Measurements from ENCODE around the gene CDK2AP2. TPM values are rescaled to one million over a fixed set of nuclear protein-coding genes. Genes with fewer than 3 reads are reported as not detected.
"Not testable (repeated sequence)": the region's sequence is repeated elsewhere in the genome, so short reads cannot be mapped to it uniquely, and the experiment has no call there.

The CDK2AP2 gene
- total and polyA plus RNA-seq, 9 donors = 7.9 to 25.4 (median 19.5) TPM

GRCh38 chr11:67466962-67467771, 40.8 kb downstream of the CDK2AP2 start:
- Histone ChIP-seq H3K4me1 (ENCODE audit: control insufficient read depth, insufficient read depth, low read length) (peaks cover 35% of the 10 kb centered on the region), H3K9me3 (replicated peaks; ENCODE audit: control insufficient read depth, low read depth, low read length) (no peaks in the 10 kb centered on the region), H3K27me3 (ENCODE audit: control insufficient read depth, insufficient read depth, low read length) (no peaks in the 10 kb centered on the region), H3K4me3 (ENCODE audit: low read length) (no peak overlapping the region), H3K27ac (ENCODE audit: low read length) (no peak overlapping the region), H3K36me3 (ENCODE audit: control insufficient read depth, insufficient read depth, low read length) (peaks cover 9% of the 10 kb centered on the region)
- DNase-seq = no peak
- 71% methylated on average over 10 of the region's 11 CpGs for WGBS (ENCODE audit: insufficient coverage)

- H3K27ac ChIP-seq (ENCODE audit: low read length) = no peak overlapping the region
- H3K36me3 ChIP-seq (ENCODE audit: control insufficient read depth, insufficient read depth, low read length) = peaks cover 9% of the 10 kb centered on the region
- DNase-seq = no peak
- 91% methylated on average over 4 of the region's 5 CpGs for WGBS (ENCODE audit: insufficient coverage)
- H3K9me3 ChIP-seq (replicated peaks; ENCODE audit: control insufficient read depth, low read depth, low read length) = no peaks in the 10 kb centered on the region
- peaks cover 35% of the 10 kb centered on the region for H3K4me1 ChIP-seq (ENCODE audit: control insufficient read depth, insufficient read depth, low read length)
- no peaks in the 10 kb centered on the region for H3K27me3 ChIP-seq (ENCODE audit: control insufficient read depth, insufficient read depth, low read length)
- H3K4me3 ChIP-seq (ENCODE audit: low read length) = no peak overlapping the region
These were observed 41.6 kb downstream of the CDK2AP2 start for GRCh38 chr11:67466367-67466766.

GRCh38 chr11:67465530-67465929, 42.4 kb downstream of the CDK2AP2 start:
- not testable (repeated sequence) for H3K36me3 ChIP-seq (ENCODE audit: control insufficient read depth, insufficient read depth, low read length); DNase-seq; H3K27me3 ChIP-seq (ENCODE audit: control insufficient read depth, insufficient read depth, low read length); H3K4me3 ChIP-seq (ENCODE audit: low read length); H3K9me3 ChIP-seq (replicated peaks; ENCODE audit: control insufficient read depth, low read depth, low read length); H3K27ac ChIP-seq (ENCODE audit: low read length)
- peaks cover 35% of the 10 kb centered on the region for H3K4me1 ChIP-seq (ENCODE audit: control insufficient read depth, insufficient read depth, low read length)
- no CpG with 5 or more reads among the region's 2 CpGs for WGBS (ENCODE audit: insufficient coverage)

- Histone ChIP-seq H3K27ac (ENCODE audit: low read length) (peak overlapping the region; percentile 82), H3K9me3 (replicated peaks; ENCODE audit: control insufficient read depth, low read depth, low read length) (no peaks in the 10 kb centered on the region), H3K27me3 (ENCODE audit: control insufficient read depth, insufficient read depth, low read length) (no peaks in the 10 kb centered on the region), H3K4me1 (ENCODE audit: control insufficient read depth, insufficient read depth, low read length) (peaks cover 35% of the 10 kb centered on the region), H3K36me3 (ENCODE audit: control insufficient read depth, insufficient read depth, low read length) (peaks cover 9% of the 10 kb centered on the region), H3K4me3 (ENCODE audit: low read length) (peak overlapping the region; percentile 60)
- 79% methylated on average over 3 of the region's 3 CpGs for WGBS (ENCODE audit: insufficient coverage)
- no peak for DNase-seq
These were observed 42.8 kb downstream of the CDK2AP2 start for GRCh38 chr11:67465189-67465510.

- WGBS (ENCODE audit: insufficient coverage) = 6% methylated on average over 30 of the region's 56 CpGs
These were observed 43.4 kb downstream of the CDK2AP2 start for GRCh38 chr11:67464411-67465188.

GRCh38 chr11:67463680-67464410, 44.1 kb downstream of the CDK2AP2 start:
- Histone ChIP-seq H3K4me3 (ENCODE audit: low read length) (peak overlapping the region; percentile 60), H3K36me3 (ENCODE audit: control insufficient read depth, insufficient read depth, low read length) (peaks cover 9% of the 10 kb centered on the region), H3K27me3 (ENCODE audit: control insufficient read depth, insufficient read depth, low read length) (no peaks in the 10 kb centered on the region), H3K4me1 (ENCODE audit: control insufficient read depth, insufficient read depth, low read length) (peaks cover 29% of the 10 kb centered on the region), H3K9me3 (replicated peaks; ENCODE audit: control insufficient read depth, low read depth, low read length) (no peaks in the 10 kb centered on the region), H3K27ac (ENCODE audit: low read length) (peak overlapping the region; percentile 82)
- whole genome bisulfite sequencing (ENCODE audit: insufficient coverage) = 84% methylated on average over 11 of the region's 20 CpGs
- DNase-seq = peak; percentile 21

More at GRCh38 chr11:67464411-67465188, 43.4 kb downstream of the CDK2AP2 start:
- Histone ChIP-seq H3K36me3 (ENCODE audit: control insufficient read depth, insufficient read depth, low read length) (peaks cover 9% of the 10 kb centered on the region), H3K9me3 (replicated peaks; ENCODE audit: control insufficient read depth, low read depth, low read length) (no peaks in the 10 kb centered on the region), H3K27me3 (ENCODE audit: control insufficient read depth, insufficient read depth, low read length) (no peaks in the 10 kb centered on the region), H3K27ac (ENCODE audit: low read length) (peak overlapping the region; percentile 82), H3K4me3 (ENCODE audit: low read length) (peak overlapping the region; percentile 60), H3K4me1 (ENCODE audit: control insufficient read depth, insufficient read depth, low read length) (peaks cover 33% of the 10 kb centered on the region)
- peak; percentile 76 for DNase-seq

GRCh38 chr11:67463186-67463585, 44.8 kb downstream of the CDK2AP2 start:
- no peaks in the 10 kb centered on the region for H3K9me3 ChIP-seq (replicated peaks; ENCODE audit: control insufficient read depth, low read depth, low read length)
- H3K36me3 ChIP-seq (ENCODE audit: control insufficient read depth, insufficient read depth, low read length) = peaks cover 9% of the 10 kb centered on the region
- no peaks in the 10 kb centered on the region for H3K27me3 ChIP-seq (ENCODE audit: control insufficient read depth, insufficient read depth, low read length)
- H3K4me3 ChIP-seq (ENCODE audit: low read length) = no peak overlapping the region
- H3K4me1 ChIP-seq (ENCODE audit: control insufficient read depth, insufficient read depth, low read length) = peaks cover 25% of the 10 kb centered on the region
- 88% methylated on average over 2 of the region's 10 CpGs for WGBS (ENCODE audit: insufficient coverage)
- no peak for DNase-seq
- H3K27ac ChIP-seq (ENCODE audit: low read length) = no peak overlapping the region

GRCh38 chr11:67458266-67458665, 49.7 kb downstream of the CDK2AP2 start:
- DNase-seq = no peak
- 77% methylated on average over 16 of the region's 19 CpGs for WGBS (ENCODE audit: insufficient coverage)
- no peak overlapping the region for H3K27ac ChIP-seq (ENCODE audit: low read length)
- H3K27me3 ChIP-seq (ENCODE audit: control insufficient read depth, insufficient read depth, low read length) = peaks cover 4% of the 10 kb centered on the region
- no peaks in the 10 kb centered on the region for H3K9me3 ChIP-seq (replicated peaks; ENCODE audit: control insufficient read depth, low read depth, low read length)
- no peak overlapping the region for H3K4me3 ChIP-seq (ENCODE audit: low read length)
- H3K4me1 ChIP-seq (ENCODE audit: control insufficient read depth, insufficient read depth, low read length) = no peaks in the 10 kb centered on the region
- no peaks in the 10 kb centered on the region for H3K36me3 ChIP-seq (ENCODE audit: control insufficient read depth, insufficient read depth, low read length)

- DNase-seq = no peak
- Histone ChIP-seq H3K27me3 (ENCODE audit: control insufficient read depth, insufficient read depth, low read length) (peaks cover 4% of the 10 kb centered on the region), H3K4me3 (ENCODE audit: low read length) (no peak overlapping the region), H3K4me1 (ENCODE audit: control insufficient read depth, insufficient read depth, low read length) (peaks cover 2% of the 10 kb centered on the region), H3K36me3 (ENCODE audit: control insufficient read depth, insufficient read depth, low read length) (no peaks in the 10 kb centered on the region), H3K27ac (ENCODE audit: low read length) (no peak overlapping the region), H3K9me3 (replicated peaks; ENCODE audit: control insufficient read depth, low read depth, low read length) (no peaks in the 10 kb centered on the region)
- WGBS (ENCODE audit: insufficient coverage) = 95% methylated on average over 11 of the region's 12 CpGs
These were observed 50.5 kb downstream of the CDK2AP2 start for GRCh38 chr11:67457453-67457852.
